H9 (cell line): Measurements from ENCODE around the gene PNPO. TPM values are rescaled to one million over a fixed set of nuclear protein-coding genes. Genes with fewer than 3 reads are reported as not detected.

ENCODE experiments used
- DNase-seq: peaks from one replicate; pipeline ENCODE4 v3.0.0-alpha.2; 2017
- H2AFZ ChIP-seq: one replicate; pipeline ENCODE4 v1.6.1; 2013; ENCODE audit warnings: mild to moderate bottlenecking, low read length, control low read depth, moderate library complexity
- H2AK5ac ChIP-seq: 2 replicates; pipeline ENCODE4 v1.6.1; 2013; ENCODE audit warnings: low read length, control low read depth, mixed read lengths; ENCODE audit not compliant: insufficient read length
- H2BK120ac ChIP-seq: one replicate; pipeline ENCODE4 v1.6.1; 2013; ENCODE audit warnings: low read depth, mild to moderate bottlenecking, low read length, control low read depth, inconsistent platforms; ENCODE audit not compliant: poor library complexity, severe bottlenecking
- H2BK12ac ChIP-seq: 2 replicates; pipeline ENCODE4 v1.6.1; 2013; ENCODE audit warnings: low read length, control low read depth, mixed read lengths, low read depth; ENCODE audit not compliant: insufficient read length
- H2BK15ac ChIP-seq: 2 replicates; pipeline ENCODE4 v1.6.1; 2013; ENCODE audit warnings: low read depth, low read length, control low read depth
- H2BK20ac ChIP-seq: one replicate; pipeline ENCODE4 v1.6.1; 2013; ENCODE audit warnings: low read depth, mild to moderate bottlenecking, low read length, control low read depth, inconsistent platforms; ENCODE audit not compliant: poor library complexity, severe bottlenecking
- H2BK5ac ChIP-seq: 2 replicates; pipeline ENCODE4 v1.6.1; 2013; ENCODE audit warnings: low read length, control low read depth, mixed read lengths; ENCODE audit not compliant: insufficient read length
- H3K14ac ChIP-seq: 2 replicates; pipeline ENCODE4 v1.6.1; 2013; ENCODE audit warnings: low read length, control low read depth; ENCODE audit not compliant: insufficient read depth
- H3K18ac ChIP-seq: 2 replicates; pipeline ENCODE4 v1.6.1; 2013; ENCODE audit warnings: low read depth, mild to moderate bottlenecking, mixed read lengths, low read length, control low read depth; ENCODE audit not compliant: insufficient read length
- H3K23ac ChIP-seq: 2 replicates; pipeline ENCODE4 v1.6.1; 2013; ENCODE audit warnings: low read length, control low read depth, mixed read lengths, low read depth; ENCODE audit not compliant: insufficient read length
- H3K23me2 ChIP-seq: 2 replicates; pipeline ENCODE4 v1.6.1; 2013; ENCODE audit warnings: low read depth, mild to moderate bottlenecking, mixed read lengths, low read length, control low read depth; ENCODE audit not compliant: insufficient read length, poor library complexity, severe bottlenecking
- H3K27ac ChIP-seq: 2 replicates; pipeline ENCODE4 v1.5.1; 2013; ENCODE audit warnings: low read length, control low read depth, mixed read lengths, low read depth; ENCODE audit not compliant: insufficient read length
- H3K27me3 ChIP-seq: 2 replicates; pipeline ENCODE4 v1.6.1; 2013; ENCODE audit warnings: low read length, control low read depth, inconsistent platforms; ENCODE audit not compliant: insufficient read depth
- H3K4ac ChIP-seq: 2 replicates; pipeline ENCODE4 v1.6.1; 2013; ENCODE audit warnings: low read depth, mild to moderate bottlenecking, control low read depth, inconsistent platforms, low read length, moderate library complexity
- H3K4me1 ChIP-seq: 2 replicates; pipeline ENCODE4 v1.6.1; 2013; ENCODE audit warnings: low read length, control low read depth, inconsistent platforms; ENCODE audit not compliant: insufficient read depth
- H3K4me2 ChIP-seq: 2 replicates; pipeline ENCODE4 v1.6.1; 2013; ENCODE audit warnings: low read length, control low read depth, mixed read lengths; ENCODE audit not compliant: insufficient read length, insufficient read depth
- H3K56ac ChIP-seq: 2 replicates; pipeline ENCODE4 v1.6.1; 2013; ENCODE audit warnings: low read depth, mild to moderate bottlenecking, mixed read lengths, low read length, control low read depth; ENCODE audit not compliant: insufficient read length
- H3K79me1 ChIP-seq: 2 replicates; pipeline ENCODE4 v1.6.1; 2013; ENCODE audit warnings: low read depth, mild to moderate bottlenecking, moderate library complexity, low read length, control low read depth, inconsistent platforms; ENCODE audit not compliant: insufficient read depth, poor library complexity, severe bottlenecking
- H3K79me2 ChIP-seq: 2 replicates; pipeline ENCODE4 v1.6.1; 2013; ENCODE audit warnings: low read length, control low read depth, inconsistent platforms; ENCODE audit not compliant: insufficient read depth
- H3K9ac ChIP-seq: 2 replicates; pipeline ENCODE4 v1.6.1; 2013; ENCODE audit warnings: low read length, control low read depth, mixed read lengths; ENCODE audit not compliant: insufficient read length; ENCODE audit errors: extremely low read depth
- H3K9me3 ChIP-seq: one replicate; pipeline ENCODE4 v1.6.1; 2013; ENCODE audit warnings: low read depth, low read length, inconsistent platforms; ENCODE audit not compliant: control insufficient read depth
- H3T11ph ChIP-seq: one replicate; pipeline ENCODE4 v1.6.1; 2013; ENCODE audit warnings: mild to moderate bottlenecking, low read length, control low read depth, inconsistent platforms
- H4K20me1 ChIP-seq: one replicate; pipeline ENCODE4 v1.6.1; 2013; ENCODE audit not compliant: control insufficient read depth, insufficient read length, insufficient read depth
- H4K5ac ChIP-seq: 2 replicates; pipeline ENCODE4 v1.6.1; 2013; ENCODE audit warnings: low read depth, mild to moderate bottlenecking, mixed read lengths, low read length, control low read depth; ENCODE audit not compliant: insufficient read length
- H4K8ac ChIP-seq: replicated peaks from 2 replicates; pipeline ENCODE4 v1.6.1; 2013; ENCODE audit warnings: low read length, control low read depth, mixed read lengths, low read depth; ENCODE audit not compliant: insufficient read length
- H4K91ac ChIP-seq: 2 replicates; pipeline ENCODE4 v1.6.1; 2013; ENCODE audit warnings: low read depth, mild to moderate bottlenecking, moderate library complexity, mixed read lengths, low read length, control low read depth; ENCODE audit not compliant: insufficient read length
- H3K27ac Mint-ChIP-seq, 3 experiments: 2 replicates in 2 of 3; 3 replicates in 1 of 3; pipeline ENCODE4 v1.8.0; 2020 to 2021; ENCODE audit warnings: mixed read lengths in 3 of 3, mild to moderate bottlenecking in 1 of 3, moderate library complexity in 1 of 3
- H3K27me3 Mint-ChIP-seq: 2 replicates; pipeline ENCODE4 v1.8.0; 2021; ENCODE audit warnings: low read depth, mild to moderate bottlenecking, moderate library complexity, mixed read lengths
- H3K36me3 Mint-ChIP-seq, 3 experiments: 2 replicates in 2 of 3; 3 replicates in 1 of 3; pipeline ENCODE4 v1.8.0; 2020 to 2021; ENCODE audit warnings: low read depth in 3 of 3, mixed read lengths in 3 of 3; ENCODE audit not compliant: insufficient read depth in 1 of 3
- H3K4me1 Mint-ChIP-seq, 2 experiments: 2 replicates each; pipeline ENCODE4 v1.8.0; 2020; ENCODE audit warnings: mixed read lengths in 2 of 2
- H3K4me3 Mint-ChIP-seq, 2 experiments: 2 replicates in 1 of 2; 3 replicates in 1 of 2; pipeline ENCODE4 v1.8.0; 2020 to 2021; ENCODE audit warnings: mild to moderate bottlenecking in 2 of 2, mixed read lengths in 2 of 2, moderate library complexity in 1 of 2
- H3K9me3 Mint-ChIP-seq, 2 experiments: 2 replicates in 1 of 2; 3 replicates in 1 of 2; pipeline ENCODE4 v1.8.0; 2020; ENCODE audit warnings: mild to moderate bottlenecking in 2 of 2, mixed read lengths in 2 of 2, moderate library complexity in 1 of 2
- WGBS: extraction: QIAGEN DNeasy Blood & Tissue Kit; methylation state at CpG from one replicate; pipeline ENCODE4 v1.1.7; 2013; ENCODE audit warnings: missing lambda C conversion rate, low lambda C conversion rate, mixed read lengths; ENCODE audit not compliant: insufficient read length; ENCODE audit errors: extremely low coverage; 5-methylcytosine and 5-hydroxymethylcytosine counted together
- total RNA-seq: library from RNA; stranded (reverse); gene quantifications from 2 replicates; pipeline ENCODE4 v1.2.1, GENCODE V29; 2021
- TF ChIP-seq, protein P1 (sequence below): fragments of 200-600 bp; sonication (generic); conservative IDR thresholded peaks from 3 replicates; pipeline ENCODE4 v1.8.0; 2021; ENCODE audit warnings: antibody characterized with exemption, mild to moderate bottlenecking

The PNPO gene
- total RNA-seq, 1 experiment from 2014 or later = 6.7 TPM

DNA sequence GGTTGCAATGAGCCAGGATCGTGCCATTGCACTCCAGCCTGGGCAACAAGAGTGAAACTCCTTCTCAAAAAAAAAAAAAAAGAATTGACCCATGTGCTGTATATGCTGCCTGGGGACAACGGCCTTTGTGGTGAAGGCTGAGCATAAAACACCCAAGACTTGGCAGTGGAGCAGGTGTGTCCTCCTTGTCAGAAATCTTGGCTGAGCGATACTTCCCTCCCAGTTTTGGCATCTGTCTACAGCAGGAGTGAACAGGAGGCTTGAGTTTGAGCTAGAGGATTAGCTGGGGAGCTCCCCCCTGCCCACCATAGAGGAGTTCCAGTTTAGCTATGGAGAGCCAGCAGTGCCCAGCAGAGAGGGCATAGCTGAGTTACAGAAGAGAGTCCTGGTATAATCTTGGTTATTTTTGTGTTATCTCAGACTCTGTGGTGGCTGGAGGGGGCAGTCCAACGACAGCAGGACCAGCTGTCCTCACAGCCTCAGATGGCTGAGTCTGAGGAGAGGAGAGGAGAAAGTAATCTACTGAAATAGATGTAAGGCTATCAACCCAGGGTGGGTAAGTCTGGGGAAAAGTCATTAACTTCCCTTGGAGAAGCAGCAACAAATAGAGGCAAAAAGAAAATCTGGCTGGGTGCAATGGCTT lies 26.9 kb upstream of the PNPO start:
- Histone ChIP-seq H2AFZ (no peak overlapping the region), H4K20me1 (no peaks in the 10 kb centered on the region), H3K27ac (no peak overlapping the region), H3K56ac (no peak overlapping the region), H2BK15ac (no peak overlapping the region), H4K8ac (no peak overlapping the region), H3K9me3 (no peaks in the 10 kb centered on the region), H3K79me2 (no peaks in the 10 kb centered on the region), H3K23ac (no peak overlapping the region), H2AK5ac (no peak overlapping the region), H3K79me1 (no peaks in the 10 kb centered on the region), H3K4ac (no peak overlapping the region), H3K23me2 (no peaks in the 10 kb centered on the region), H4K91ac (no peak overlapping the region), H3K27me3 (no peaks in the 10 kb centered on the region), H2BK120ac (no peak overlapping the region), H2BK20ac (no peak overlapping the region), H2BK12ac (no peak overlapping the region), H3K4me1 (no peaks in the 10 kb centered on the region), H4K5ac (no peak overlapping the region), H3K14ac (no peak overlapping the region), H3K18ac (no peak overlapping the region), H3K9ac (no peak overlapping the region), H3K4me2 (no peak overlapping the region), H3T11ph (no peak overlapping the region), H2BK5ac (no peak overlapping the region)
- DNase-seq = no peak
- TF ChIP-seq, protein P1, sequence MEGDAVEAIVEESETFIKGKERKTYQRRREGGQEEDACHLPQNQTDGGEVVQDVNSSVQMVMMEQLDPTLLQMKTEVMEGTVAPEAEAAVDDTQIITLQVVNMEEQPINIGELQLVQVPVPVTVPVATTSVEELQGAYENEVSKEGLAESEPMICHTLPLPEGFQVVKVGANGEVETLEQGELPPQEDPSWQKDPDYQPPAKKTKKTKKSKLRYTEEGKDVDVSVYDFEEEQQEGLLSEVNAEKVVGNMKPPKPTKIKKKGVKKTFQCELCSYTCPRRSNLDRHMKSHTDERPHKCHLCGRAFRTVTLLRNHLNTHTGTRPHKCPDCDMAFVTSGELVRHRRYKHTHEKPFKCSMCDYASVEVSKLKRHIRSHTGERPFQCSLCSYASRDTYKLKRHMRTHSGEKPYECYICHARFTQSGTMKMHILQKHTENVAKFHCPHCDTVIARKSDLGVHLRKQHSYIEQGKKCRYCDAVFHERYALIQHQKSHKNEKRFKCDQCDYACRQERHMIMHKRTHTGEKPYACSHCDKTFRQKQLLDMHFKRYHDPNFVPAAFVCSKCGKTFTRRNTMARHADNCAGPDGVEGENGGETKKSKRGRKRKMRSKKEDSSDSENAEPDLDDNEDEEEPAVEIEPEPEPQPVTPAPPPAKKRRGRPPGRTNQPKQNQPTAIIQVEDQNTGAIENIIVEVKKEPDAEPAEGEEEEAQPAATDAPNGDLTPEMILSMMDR = no peak
- H3K4me1 Mint-ChIP-seq = no peaks in the 10 kb centered on the region; a peak in 1 of 4 replicates
- WGBS = no CpG with 5 or more reads among the region's 4 CpGs
- peak overlapping the region in 2 of 3 experiments; percentile 17 to 85; a peak in 4 of 7 replicates for H3K27ac Mint-ChIP-seq
- H3K27me3 Mint-ChIP-seq = no peaks in the 10 kb centered on the region
- no peaks in the 10 kb centered on the region for H3K9me3 Mint-ChIP-seq
- no peak overlapping the region for H3K4me3 Mint-ChIP-seq
- peaks cover 0 to 19% (median 16%) of the 10 kb centered on the region in 3 experiments; a peak in 5 of 7 replicates for H3K36me3 Mint-ChIP-seq
